ENCODE data around the gene RBM47.

RBM47 gene

DNA sequence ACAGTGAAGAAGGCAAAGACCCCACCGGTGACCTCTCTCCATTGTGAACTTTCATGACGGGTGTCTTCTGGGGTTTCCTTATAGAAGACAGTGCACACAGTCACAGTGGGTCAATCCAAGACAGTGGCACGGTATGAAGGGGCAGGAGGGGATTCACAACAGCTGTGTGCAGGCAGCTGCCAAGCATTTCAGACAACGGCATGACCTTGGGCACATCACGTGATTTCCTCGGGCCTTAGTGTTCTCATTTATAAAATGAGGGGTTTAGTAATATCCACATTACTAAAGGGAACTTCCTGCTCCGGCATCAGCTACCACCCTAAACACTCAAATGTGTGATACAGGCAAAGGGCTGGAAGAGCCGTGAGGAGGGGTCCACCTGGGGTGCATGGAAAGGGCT is 42.9 kb downstream of the RBM47 start:
- no peak for DNase-seq (ENCODE audit: low read depth)

- no peak for DNase-seq (ENCODE audit: low read depth)
These were observed 43.6 kb downstream of the RBM47 start for GRCh38 chr4:40586034-40586433.

DNA sequence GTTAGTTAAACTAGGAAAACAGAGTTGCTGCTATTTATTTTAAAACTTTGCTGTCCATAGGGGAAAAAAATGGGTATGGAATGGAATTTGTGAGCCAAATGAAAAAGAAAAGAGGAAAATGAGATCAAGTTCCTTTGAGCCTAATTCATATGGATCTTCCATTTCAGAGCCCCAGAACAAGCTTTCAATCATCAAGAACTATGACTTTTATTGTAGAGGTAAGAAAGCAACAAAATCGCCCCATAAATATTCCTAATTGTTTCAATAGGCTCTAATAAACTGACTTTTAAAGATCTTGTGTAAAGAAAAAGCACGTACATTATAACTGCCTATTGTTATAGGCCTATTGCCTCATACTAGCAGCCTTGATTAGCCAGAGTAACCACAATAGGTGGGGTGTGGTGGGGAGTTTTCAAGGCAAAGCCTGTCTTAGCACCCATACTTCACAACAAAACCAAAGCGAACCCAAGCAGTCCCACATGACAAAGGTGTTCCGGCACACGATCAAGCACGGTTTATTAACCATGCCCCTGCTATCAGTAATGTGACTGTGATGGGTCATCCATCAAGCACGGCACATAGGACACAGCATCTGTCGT is 44.4 kb downstream of the RBM47 start:
- DNase-seq (ENCODE audit: low read depth) = no peak

DNA sequence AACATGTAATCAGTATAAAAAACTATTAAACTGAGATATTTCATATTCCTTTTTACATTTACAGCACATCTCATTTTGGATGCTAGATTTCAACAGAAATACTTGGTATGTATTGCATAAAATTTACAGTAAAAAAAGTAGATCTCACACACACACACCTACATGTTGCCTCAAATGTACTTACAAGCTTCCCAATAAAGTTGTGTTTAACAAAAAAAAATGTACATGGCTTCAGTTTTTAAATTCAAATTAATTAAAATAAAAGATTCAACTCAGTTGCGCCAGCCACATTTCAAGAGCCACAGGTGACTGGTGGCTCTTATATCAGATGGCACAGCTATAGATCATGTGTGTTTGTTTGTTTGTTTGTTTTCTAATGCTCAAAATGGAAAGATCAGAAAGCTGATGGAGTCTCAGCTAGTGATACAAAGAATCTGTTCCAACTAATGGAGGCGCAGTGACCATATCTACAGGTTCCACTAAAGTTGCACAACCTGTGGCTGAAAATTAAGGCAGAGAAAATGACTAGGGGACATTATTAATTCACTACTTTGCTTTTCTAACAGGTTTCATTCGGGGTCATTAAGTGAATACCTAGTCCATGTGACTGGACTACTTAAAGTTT is 45.0 kb downstream of the RBM47 start:
- DNase-seq (ENCODE audit: low read depth) = no peak

DNA sequence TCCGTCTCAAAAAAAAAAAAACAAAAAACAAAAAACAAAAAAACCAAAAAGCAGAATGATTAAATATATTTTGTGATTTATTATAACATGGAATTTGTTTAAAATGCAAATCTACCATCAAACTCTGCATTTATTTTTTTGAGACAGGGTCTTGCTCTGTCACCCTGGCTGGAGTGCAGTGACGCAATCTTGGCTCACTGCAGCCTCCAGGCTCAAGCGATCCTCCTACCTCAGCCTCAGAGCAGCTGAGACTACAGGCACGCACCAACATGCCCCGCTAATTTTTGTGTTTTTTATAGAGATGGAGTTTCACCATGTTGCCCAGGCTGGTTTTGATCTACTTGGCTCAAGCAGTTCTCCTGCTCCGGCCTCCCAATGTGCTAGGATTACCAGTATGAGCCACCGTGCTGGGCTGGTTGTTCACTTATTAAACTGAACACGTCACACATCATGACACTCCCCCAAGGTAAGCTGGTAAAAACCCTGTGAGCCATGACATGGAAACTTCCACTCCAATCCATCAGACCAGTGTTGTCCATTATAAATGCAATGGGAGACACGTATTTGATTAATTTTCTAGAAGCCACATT is 45.7 kb downstream of the RBM47 start:
- DNase-seq (ENCODE audit: low read depth) = no peak

- no peak for DNase-seq (ENCODE audit: low read depth)
These were observed 47.3 kb downstream of the RBM47 start for GRCh38 chr4:40582413-40582812.

GRCh38 chr4:40581254-40582140 is 48.2 kb downstream of the RBM47 start:
- DNase-seq (ENCODE audit: low read depth) = no peak

DNA sequence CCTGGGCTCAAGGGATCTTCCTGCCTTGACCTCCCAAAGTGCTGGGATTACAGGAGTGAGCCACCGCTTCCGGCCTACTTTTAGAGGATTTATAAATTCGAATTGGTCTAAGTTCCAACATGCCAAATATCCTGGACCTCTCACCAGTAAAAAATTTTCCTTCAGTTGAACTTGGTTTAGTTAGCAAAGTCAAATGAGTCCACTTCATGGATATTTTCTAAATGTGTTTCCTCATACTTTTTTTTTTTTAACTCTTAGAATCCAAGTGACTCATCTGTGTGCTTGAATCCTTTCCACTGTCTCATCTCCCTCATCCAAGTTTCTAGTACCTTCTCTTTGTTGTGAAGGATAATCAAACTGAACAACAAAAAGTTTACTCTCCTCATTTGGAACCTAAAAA is 49.7 kb downstream of the RBM47 start:
- DNase-seq (ENCODE audit: low read depth) = peak; percentile 83

DNA sequence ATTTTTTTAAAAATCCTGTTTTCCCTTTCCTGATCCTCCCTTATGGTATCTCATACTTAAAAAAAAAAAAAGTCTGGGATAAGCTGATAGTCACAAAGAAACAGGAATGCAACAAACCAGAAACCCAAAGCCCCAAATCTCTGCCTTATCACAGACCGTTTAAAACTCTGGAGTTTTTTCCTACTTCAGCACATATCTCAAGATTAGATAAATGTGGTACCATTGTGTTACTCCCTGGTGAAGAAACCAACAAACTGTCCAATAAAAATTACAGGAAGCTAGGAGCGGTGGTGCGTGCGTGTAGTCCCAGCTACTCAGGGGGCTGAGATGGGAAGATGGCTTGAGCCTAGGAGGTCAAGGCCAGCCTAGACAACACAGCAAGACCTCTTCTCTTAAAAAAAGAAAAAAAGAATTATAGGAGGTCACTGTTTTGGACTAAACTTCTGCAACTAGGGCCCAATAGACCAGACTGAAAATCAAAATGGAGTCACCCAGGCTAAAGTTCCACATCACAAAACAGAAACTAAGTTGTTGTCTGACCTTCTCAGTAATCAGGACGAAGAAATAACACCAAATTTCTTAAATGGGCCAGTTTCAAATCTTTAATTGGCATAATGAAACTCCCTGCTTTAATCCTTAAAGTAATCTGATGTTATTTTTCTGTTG is 51.9 kb downstream of the RBM47 start:
- no peak for DNase-seq (ENCODE audit: low read depth)

DNA sequence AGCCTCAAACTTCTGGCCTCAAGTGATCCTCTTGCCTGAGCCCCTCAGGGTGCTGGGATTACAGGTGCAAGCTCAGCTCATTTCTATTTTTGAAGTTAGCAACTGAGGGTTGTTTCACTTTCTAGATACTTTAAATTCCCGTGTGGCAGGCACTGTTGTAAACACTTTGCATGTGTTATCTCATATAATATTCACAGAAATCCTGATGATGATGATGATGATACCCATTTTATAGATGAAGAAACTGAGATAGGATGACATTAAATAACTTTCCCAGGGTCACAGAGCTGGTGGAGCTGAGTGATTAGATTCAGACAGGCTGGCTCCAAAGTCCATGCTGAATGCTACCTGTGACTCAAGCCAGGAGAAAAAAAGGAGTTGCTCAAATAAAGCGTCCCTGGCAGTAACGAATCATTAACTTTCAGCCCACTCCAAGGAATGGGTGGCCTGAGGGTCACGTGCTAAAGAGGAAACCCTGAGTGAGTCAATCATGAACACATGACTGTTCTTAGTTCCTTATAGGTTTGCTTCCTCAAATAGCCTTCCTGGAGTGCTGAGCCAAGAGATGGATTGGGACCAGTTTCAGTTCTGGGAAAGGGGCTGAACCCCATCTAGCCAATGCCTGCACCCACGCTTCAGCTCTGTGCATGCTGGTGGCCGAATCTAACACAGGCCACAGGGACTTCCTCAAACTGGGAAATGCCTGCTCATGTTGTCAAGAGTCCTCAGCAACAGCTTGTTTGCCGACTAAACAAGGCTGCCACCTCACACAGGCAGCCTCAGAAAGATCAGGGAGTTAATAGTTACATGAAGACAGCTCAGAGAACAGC is 52.8 kb downstream of the RBM47 start:
- peak; percentile 64 for DNase-seq (ENCODE audit: low read depth)

GRCh38 chr4:40575846-40576245 is 53.8 kb downstream of the RBM47 start:
- DNase-seq (ENCODE audit: low read depth) = no peak

DNA sequence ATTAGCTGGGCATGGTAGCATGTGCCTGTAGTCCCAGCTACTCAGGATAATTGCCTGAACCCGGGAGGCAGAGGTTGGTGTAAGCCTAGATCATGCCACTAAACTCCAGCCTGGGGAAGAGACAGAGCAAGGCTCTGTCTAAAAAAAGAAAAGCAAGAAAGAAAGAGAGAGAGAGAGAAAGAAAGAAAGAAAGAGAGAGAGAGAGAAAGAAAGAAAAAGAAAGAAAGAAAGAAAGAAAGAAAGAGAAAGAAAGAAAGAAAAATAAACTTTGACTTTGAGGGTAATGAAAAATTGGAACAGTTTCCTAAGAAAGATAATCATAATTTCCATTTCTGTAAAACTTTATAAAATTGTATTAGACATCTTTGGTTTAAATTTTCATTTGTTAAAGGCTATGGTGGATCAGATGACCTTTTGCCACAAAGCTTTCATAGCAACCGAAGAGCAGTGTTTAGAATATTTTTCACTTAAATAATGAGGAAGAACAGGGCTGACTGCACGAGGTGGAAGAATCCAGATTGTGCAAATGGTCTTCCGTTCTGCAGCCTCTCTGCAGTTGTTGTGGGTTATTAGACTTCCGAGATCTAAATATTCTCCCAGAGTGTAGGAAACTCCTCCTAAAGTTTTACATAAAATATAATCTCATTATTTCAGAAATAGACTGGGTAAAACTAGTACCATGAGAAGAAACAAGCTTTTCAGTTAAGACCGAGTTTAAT is 55.9 kb downstream of the RBM47 start:
- no peak for DNase-seq (ENCODE audit: low read depth)

DNA sequence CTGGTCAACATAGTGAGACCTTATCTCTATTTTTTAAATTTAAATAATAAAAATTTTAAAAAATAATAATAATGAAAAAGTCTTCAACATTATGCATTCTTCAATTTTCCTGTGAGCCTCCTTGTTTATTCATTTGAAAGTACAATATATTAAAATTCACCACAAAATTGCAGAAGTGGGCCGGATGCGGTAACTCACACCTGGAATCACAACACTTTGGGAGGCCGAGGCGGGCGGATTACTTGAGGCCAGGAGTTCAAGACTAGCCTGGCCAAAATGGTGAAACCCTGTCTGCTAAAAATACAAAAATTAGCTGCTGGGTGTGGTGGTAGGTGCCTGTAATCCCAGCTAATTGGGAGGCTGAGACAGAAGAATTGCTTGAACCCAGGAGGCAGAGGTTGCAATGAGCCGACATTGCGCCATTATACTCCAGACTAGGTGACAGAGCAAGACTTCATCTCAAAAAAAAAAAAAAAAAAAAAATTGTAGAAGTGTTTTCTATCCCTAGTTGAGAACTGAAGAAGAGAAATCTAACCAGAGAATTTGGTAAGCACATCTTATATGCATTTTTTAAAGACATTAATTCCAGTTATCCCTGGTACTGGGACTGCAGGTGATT is 56.9 kb downstream of the RBM47 start:
- no peak for DNase-seq (ENCODE audit: low read depth)

DNA sequence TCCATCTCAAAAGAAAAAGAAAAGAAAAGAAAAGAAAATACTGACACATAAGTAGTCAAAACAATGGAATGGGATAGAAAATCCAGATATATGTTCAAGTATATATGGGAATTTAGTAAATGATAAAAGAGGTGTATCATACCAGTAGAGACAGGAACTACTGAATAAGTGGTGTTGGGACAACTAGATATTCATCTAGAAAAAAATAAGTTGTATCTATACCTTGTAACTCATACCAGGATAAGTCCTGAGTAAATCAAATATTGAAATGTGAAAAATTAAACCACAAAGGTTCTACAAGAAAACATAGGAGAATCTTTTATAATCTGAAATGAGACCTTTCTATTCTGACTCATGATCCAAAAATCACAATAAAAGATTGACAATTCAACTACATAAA is 58.5 kb downstream of the RBM47 start:
- no peak for DNase-seq (ENCODE audit: low read depth)

- DNase-seq (ENCODE audit: low read depth) = no peak
These were observed 59.2 kb downstream of the RBM47 start for GRCh38 chr4:40570348-40571077.

DNA sequence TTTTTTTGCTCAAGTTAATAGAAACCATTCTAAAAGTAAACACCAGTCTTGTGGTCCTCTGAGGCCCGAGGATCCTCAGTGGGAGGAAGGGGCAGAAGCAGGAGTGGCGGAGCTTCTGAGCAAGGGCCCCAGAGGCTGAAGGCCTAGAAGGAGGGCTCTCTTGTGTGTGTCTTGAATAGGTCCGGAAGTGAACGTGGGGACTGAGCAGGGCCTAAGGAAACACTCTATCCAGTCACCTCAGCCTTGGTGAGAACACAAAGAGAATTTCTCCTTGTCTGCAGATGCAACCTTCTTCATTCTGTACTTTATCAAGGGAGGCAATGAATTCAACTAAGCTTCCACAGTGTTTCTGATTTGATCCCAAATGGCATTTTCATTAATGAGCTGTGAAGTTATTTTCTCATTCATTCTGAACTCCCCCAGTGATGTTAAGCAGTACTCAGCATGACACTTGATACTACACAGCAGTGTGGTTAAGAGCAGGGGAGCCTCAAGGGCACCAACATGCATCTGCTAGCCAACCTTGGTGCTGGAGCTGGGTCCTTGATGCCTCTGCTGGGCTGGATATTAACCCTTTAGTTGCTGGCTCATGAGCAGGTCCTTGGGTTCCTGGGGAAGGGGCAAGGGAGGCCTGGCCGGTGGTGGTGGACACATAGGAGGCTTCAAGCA is 64.7 kb downstream of the RBM47 start:
- no peak for DNase-seq (ENCODE audit: low read depth)

DNA sequence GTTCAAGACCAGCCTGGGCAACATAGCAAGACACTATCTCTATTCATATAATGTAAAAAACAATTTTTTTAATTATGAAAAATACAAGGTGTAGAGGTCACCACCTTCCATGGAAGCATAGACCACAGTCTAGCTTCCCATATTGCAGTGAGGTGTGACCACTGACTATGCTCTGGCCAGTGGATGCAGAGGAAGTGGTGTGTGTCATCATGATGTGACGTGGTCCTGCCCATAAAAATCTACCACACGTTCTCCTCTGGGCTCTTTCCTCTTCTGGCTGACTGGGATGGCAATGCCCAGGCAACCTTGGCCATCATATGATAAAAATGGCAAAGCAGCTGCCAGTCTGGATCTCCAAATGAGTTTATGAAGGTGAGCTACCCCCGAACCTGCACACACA is 65.7 kb downstream of the RBM47 start:
- no peak for DNase-seq (ENCODE audit: low read depth)

- DNase-seq (ENCODE audit: low read depth) = no peak
These were observed 66.3 kb downstream of the RBM47 start for GRCh38 chr4:40563401-40563800.

- DNase-seq (ENCODE audit: low read depth) = no peak
These were observed 67.0 kb downstream of the RBM47 start for GRCh38 chr4:40562681-40563080.

All from GM04504 (cell line).